Endodermal cell (in vitro differentiated cells): ENCODE measurements around the gene LSR. TPM values are rescaled to one million over a fixed set of nuclear protein-coding genes. Genes with fewer than 3 reads are reported as not detected.

Experiments used
- DNase-seq: peaks from one replicate; pipeline ENCODE4 v3.0.0-alpha.2; 2017
- H3K27ac ChIP-seq: 2 replicates; pipeline ENCODE4 v1.5.1; 2013; ENCODE audit warnings: mild to moderate bottlenecking, low read depth, low read length, moderate library complexity
- H3K27me3 ChIP-seq: 2 replicates; pipeline ENCODE4 v1.6.1; 2013; ENCODE audit warnings: mild to moderate bottlenecking, low read length, moderate library complexity; ENCODE audit not compliant: insufficient read depth, control insufficient read depth, poor library complexity, severe bottlenecking
- H3K36me3 ChIP-seq: 2 replicates; pipeline ENCODE4 v1.7.0; 2013; ENCODE audit warnings: mild to moderate bottlenecking, low read length, moderate library complexity; ENCODE audit not compliant: control insufficient read depth, insufficient read depth
- H3K4me1 ChIP-seq: one replicate; pipeline ENCODE4 v1.7.0; 2013; ENCODE audit warnings: low read length; ENCODE audit not compliant: control insufficient read depth, insufficient read depth
- H3K4me3 ChIP-seq: 2 replicates; pipeline ENCODE4 v1.5.1; 2013; ENCODE audit warnings: mild to moderate bottlenecking, low read length, moderate library complexity
- H3K9ac ChIP-seq: 2 replicates; pipeline ENCODE4 v1.6.1; 2013; ENCODE audit warnings: mild to moderate bottlenecking, low read length, moderate library complexity; ENCODE audit not compliant: poor library complexity, severe bottlenecking; ENCODE audit errors: extremely low read depth
- H3K9me3 ChIP-seq: 2 replicates; pipeline ENCODE4 v1.6.1; 2013; ENCODE audit warnings: mild to moderate bottlenecking, low read length, moderate library complexity; ENCODE audit not compliant: control insufficient read depth
- H3K27ac Mint-ChIP-seq: 2 replicates; pipeline ENCODE4 v1.8.0; 2020; ENCODE audit warnings: mixed read lengths
- H3K27me3 Mint-ChIP-seq: 2 replicates; pipeline ENCODE4 v1.8.0; 2021; ENCODE audit warnings: mild to moderate bottlenecking, mixed read lengths; ENCODE audit not compliant: insufficient read depth
- H3K36me3 Mint-ChIP-seq: 2 replicates; pipeline ENCODE4 v1.8.0; 2020; ENCODE audit warnings: low read depth, mixed read lengths
- H3K4me1 Mint-ChIP-seq: 2 replicates; pipeline ENCODE4 v1.8.0; 2020; ENCODE audit warnings: mixed read lengths
- H3K4me3 Mint-ChIP-seq: 2 replicates; pipeline ENCODE4 v1.8.0; 2020; ENCODE audit warnings: mild to moderate bottlenecking, moderate library complexity, mixed read lengths
- H3K9me3 Mint-ChIP-seq: 2 replicates; pipeline ENCODE4 v1.8.0; 2020; ENCODE audit warnings: mild to moderate bottlenecking, mixed read lengths
- CTCF ChIP-seq: fragments of 200-600 bp; sonication (generic); conservative IDR thresholded peaks from 2 replicates; pipeline ENCODE4 v1.5.0; 2021; ENCODE audit warnings: antibody characterized with exemption, mild to moderate bottlenecking
- WGBS, 2 experiments: methylation state at CpG; one replicate each; pipeline versions ENCODE4 v1.1.5 to v1.1.7; 2013; ENCODE audit warnings: missing lambda C conversion rate in 2 of 2, mixed read lengths in 1 of 2; ENCODE audit not compliant: insufficient coverage in 1 of 2, insufficient read length in 1 of 2; 5-methylcytosine and 5-hydroxymethylcytosine counted together
- total RNA-seq, 2 donors: library from RNA; stranded (reverse); fragmentation: NEBNext Ultra II Directional in 1 of 2; extraction: Animal tissue kit (Norgen Biotek cat#: 25700) in 1 of 2; gene quantifications; 2 replicates in 1 of 2; 3 replicates in 1 of 2; pipeline ENCODE4 v1.2.1, GENCODE V29; 2021

Gene LSR
- total RNA-seq, 2 donors from 2014 or later = 112 to 170 TPM

- H3K9me3 Mint-ChIP-seq = no peaks in the 10 kb centered on the region
- no peak overlapping the region for H3K27ac Mint-ChIP-seq
- WGBS, 2 experiments = 86 to 88% methylated on average over 6 to 10 of the region's 10 CpGs
- Histone ChIP-seq H3K27ac (no peak overlapping the region), H3K4me1 (no peaks in the 10 kb centered on the region), H3K9me3 (no peaks in the 10 kb centered on the region), H3K9ac (no peak overlapping the region), H3K36me3 (no peaks in the 10 kb centered on the region), H3K27me3 (no peaks in the 10 kb centered on the region), H3K4me3 (no peak overlapping the region)
- DNase-seq = no peak
- H3K4me1 Mint-ChIP-seq = peaks cover 11% of the 10 kb centered on the region
- H3K4me3 Mint-ChIP-seq = no peak overlapping the region
- peaks cover 13% of the 10 kb centered on the region for H3K27me3 Mint-ChIP-seq
- TF ChIP-seq CTCF = no peak
- H3K36me3 Mint-ChIP-seq = no peaks in the 10 kb centered on the region
Measured at GRCh38 chr19:35287713-35288112, 38.9 kb downstream of the LSR start.

GRCh38 chr19:35288331-35288730, 39.5 kb downstream of the LSR start:
- Mint-ChIP-seq H3K36me3 (no peaks in the 10 kb centered on the region), H3K4me1 (peaks cover 11% of the 10 kb centered on the region), H3K9me3 (no peaks in the 10 kb centered on the region), H3K27ac (no peak overlapping the region), H3K4me3 (no peak overlapping the region), H3K27me3 (peaks cover 7% of the 10 kb centered on the region)
- Histone ChIP-seq H3K27ac (no peak overlapping the region), H3K4me1 (no peaks in the 10 kb centered on the region), H3K9ac (no peak overlapping the region), H3K9me3 (no peaks in the 10 kb centered on the region), H3K36me3 (no peaks in the 10 kb centered on the region), H3K27me3 (no peaks in the 10 kb centered on the region), H3K4me3 (no peak overlapping the region)
- 78 to 80% methylated on average over 1 to 2 of the region's 2 CpGs for WGBS, 2 experiments
- no peak for DNase-seq
- TF ChIP-seq CTCF = no peak

GRCh38 chr19:35288906-35289305, 40.1 kb downstream of the LSR start:
- Mint-ChIP-seq H3K36me3 (no peaks in the 10 kb centered on the region), H3K4me1 (peaks cover 11% of the 10 kb centered on the region), H3K27ac (no peak overlapping the region), H3K4me3 (no peak overlapping the region), H3K9me3 (no peaks in the 10 kb centered on the region), H3K27me3 (peaks cover 7% of the 10 kb centered on the region)
- no peaks in the 10 kb centered on the region for H3K27me3 ChIP-seq
- no peaks in the 10 kb centered on the region for H3K36me3 ChIP-seq
- 91 to 95% methylated on average over 5 of the region's 5 CpGs for WGBS, 2 experiments
- no peaks in the 10 kb centered on the region for H3K9me3 ChIP-seq
- H3K9ac ChIP-seq = no peak overlapping the region
- no peak overlapping the region for H3K4me3 ChIP-seq
- H3K27ac ChIP-seq = no peak overlapping the region
- no peak for TF ChIP-seq CTCF
- no peak for DNase-seq
- peaks cover 5% of the 10 kb centered on the region for H3K4me1 ChIP-seq
